H1 (cell line): ENCODE results near the gene DFFB. TPM values are rescaled to one million over a fixed set of nuclear protein-coding genes. Genes with fewer than 3 reads are reported as not detected.

Experiments
- ATF2 ChIP-seq: IDR thresholded peaks from 2 replicates; pipeline ENCODE4 v1.6.1; 2012; ENCODE audit warnings: low read length, inconsistent platforms
- ATF3 ChIP-seq: IDR thresholded peaks from 2 replicates; pipeline ENCODE4 v1.6.1; 2011; ENCODE audit warnings: low read depth, mild to moderate bottlenecking, low read length; ENCODE audit not compliant: insufficient read depth
- BCL11A ChIP-seq, 2 experiments: IDR thresholded peaks; one replicate each; pipeline ENCODE4 v1.6.1; 2011; ENCODE audit warnings: low read depth in 2 of 2, low read length in 2 of 2, mild to moderate bottlenecking in 2 of 2
- BRCA1 ChIP-seq: IDR thresholded peaks from 2 replicates; pipeline ENCODE4 v1.6.1; 2012; ENCODE audit warnings: low read depth, low read length, improper control_type of control experiment
- CBX5 ChIP-seq: fragments of 300-800, 300-1000 bp; sonication (generic); IDR thresholded peaks from 2 replicates; pipeline ENCODE4 v1.7.1; 2016; ENCODE audit warnings: antibody characterized with exemption, low read length, low read depth
- CREB1 ChIP-seq: IDR thresholded peaks from 2 replicates; pipeline ENCODE4 v1.6.1; 2012; ENCODE audit warnings: inconsistent platforms
- CTBP2 ChIP-seq: IDR thresholded peaks from 2 replicates; pipeline ENCODE4 v1.7.0; 2011; ENCODE audit warnings: borderline replicate concordance, mild to moderate bottlenecking, moderate library complexity, mixed read lengths, low read length; ENCODE audit not compliant: insufficient read depth, insufficient read length
- HDAC6 ChIP-seq: IDR thresholded peaks from one replicate; pipeline ENCODE4 v1.7.1; 2012; ENCODE audit warnings: low read depth, mild to moderate bottlenecking, inconsistent platforms, low read length, moderate library complexity
- MAFK ChIP-seq: IDR thresholded peaks from 2 replicates; pipeline ENCODE4 v1.6.1; 2012; ENCODE audit warnings: low read depth, mild to moderate bottlenecking, improper control_type of control experiment, low read length
- POLR2A ChIP-seq, 2 experiments: IDR thresholded peaks; 1 replicate in 1 of 2; 2 replicates in 1 of 2; pipeline ENCODE4 v1.6.1; 2011; ENCODE audit warnings: low read depth in 2 of 2, low read length in 2 of 2, mild to moderate bottlenecking in 2 of 2; ENCODE audit errors: control extremely low read depth in 1 of 2
- POLR2AphosphoS5 ChIP-seq: IDR thresholded peaks from 2 replicates; pipeline ENCODE4 v1.6.1; 2011; ENCODE audit warnings: low read depth, low read length
- RFX5 ChIP-seq: IDR thresholded peaks from 2 replicates; pipeline ENCODE4 v1.6.1; 2011; ENCODE audit warnings: low read depth, low read length, improper control_type of control experiment, borderline replicate concordance
- RNF2 ChIP-seq: fragments of 200-900, 300-1000 bp; sonication (generic); IDR thresholded peaks from 2 replicates; pipeline ENCODE4 v1.7.1; 2016; ENCODE audit warnings: borderline replicate concordance, low read depth, mild to moderate bottlenecking, antibody characterized with exemption, low read length; ENCODE audit not compliant: poor library complexity, severe bottlenecking; ENCODE audit errors: missing control alignments
- SIN3A ChIP-seq, 2 experiments: IDR thresholded peaks in 1 of 2; conservative IDR thresholded peaks in 1 of 2; 2 replicates each; pipeline ENCODE4 v1.6.1; 2011 to 2012; ENCODE audit warnings: low read length in 2 of 2, improper control_type of control experiment in 1 of 2, low read depth in 1 of 2, mild to moderate bottlenecking in 1 of 2
- SUZ12 ChIP-seq: fragments of 200-600 bp; sonication (generic); IDR thresholded peaks from 2 replicates; pipeline ENCODE4 v1.6.1; 2012; ENCODE audit warnings: mild to moderate bottlenecking, inconsistent platforms, low read length, moderate library complexity, mixed read lengths
- TBP ChIP-seq: IDR thresholded peaks from 2 replicates; pipeline ENCODE4 v1.6.1; 2011; ENCODE audit warnings: low read depth, low read length, improper control_type of control experiment
- TEAD4 ChIP-seq: IDR thresholded peaks from 2 replicates; pipeline ENCODE4 v1.6.1; 2012; ENCODE audit warnings: low read depth, low read length, inconsistent platforms, mixed read lengths
- USF2 ChIP-seq: IDR thresholded peaks from 2 replicates; pipeline ENCODE4 v1.6.1; 2011; ENCODE audit warnings: low read length, improper control_type of control experiment
- YY1 ChIP-seq: IDR thresholded peaks from 2 replicates; pipeline ENCODE4 v1.6.1; 2011; ENCODE audit warnings: low read depth, mild to moderate bottlenecking, low read length
- polyA plus RNA-seq, 7 experiments: library from polyadenylated mRNA; depleted of rRNA in 3 of 7; stranded (reverse) in 5 of 7; unstranded in 2 of 7; fragments of >200 nt in 5 of 7; fragments of 200-250 nt in 2 of 7; gene quantifications; 1 replicate in 5 of 7; 2 replicates in 1 of 7; 4 replicates in 1 of 7; pipeline versions ENCODE4 v1.2.1 to v1.2.3, GENCODE V29; 2011 to 2013; ENCODE audit warnings: missing spikeins in 2 of 7, mixed read lengths in 2 of 7
- total RNA-seq: library from RNA; stranded (reverse); fragmentation: NEBNext Ultra II Directional; extraction: Animal tissue kit (Norgen Biotek cat#: 25700); gene quantifications from 2 replicates; pipeline ENCODE4 v1.2.1, GENCODE V29; 2021

DFFB gene
- total and polyA plus RNA-seq, 2 of the 8 experiments (the other 6 are each of a cell fraction or from before 2014, with no cell fraction given) = 8.6 to 11.9 TPM

GRCh38 chr1:3899754-3900149 is 42.5 kb downstream of the DFFB start (continued):
- TF ChIP-seq ATF3 = no peak
- TF ChIP-seq ATF2 = no peak
- no peak for TF ChIP-seq HDAC6
- TF ChIP-seq BCL11A (IDR thresholded peaks at IDR 0.05; ENCODE audit: low read depth in 2 of 2, low read length in 2 of 2) = no peak
- TF ChIP-seq TBP = no peak
- TF ChIP-seq RFX5 = no peak
- no peak for TF ChIP-seq USF2
- TF ChIP-seq BRCA1 = no peak
- no peak for TF ChIP-seq POLR2A (IDR thresholded peaks at IDR 0.05; ENCODE audit: control extremely low read depth in 1 of 2, low read depth in 2 of 2, low read length in 2 of 2)
- no peak for TF ChIP-seq MAFK
- TF ChIP-seq YY1 = no peak
- no peak for TF ChIP-seq SUZ12
- peak in 1 of 2 experiments; percentile 38; a peak in 1 of 4 replicates for TF ChIP-seq SIN3A (conservative IDR thresholded peaks at IDR 0.05 in 1 of 2, IDR thresholded peaks at IDR 0.05 in 1 of 2; ENCODE audit: low read depth in 1 of 2, low read length in 2 of 2)
- TF ChIP-seq CBX5 = no peak
- no peak for TF ChIP-seq CTBP2
- TF ChIP-seq CREB1 = no peak
- TF ChIP-seq POLR2AphosphoS5 = no peak
- no peak for TF ChIP-seq TEAD4
- TF ChIP-seq RNF2 = no peak
